Panc1 (cell line): ENCODE data around the gene CSTF3.

ENCODE experiments used
- CTCF ChIP-seq: fragments of 450-650 bp; IDR thresholded peaks from 2 replicates; pipeline ENCODE4 v1.5.1; 2017; ENCODE audit warnings: mild to moderate bottlenecking
- POLR2AphosphoS5 ChIP-seq: IDR thresholded peaks from 2 replicates; pipeline ENCODE4 v1.6.1; 2012; ENCODE audit warnings: mild to moderate bottlenecking, low read depth, low read length, moderate library complexity
- TCF7L2 ChIP-seq: IDR thresholded peaks from 2 replicates; pipeline ENCODE4 v1.6.1; 2011; ENCODE audit warnings: mild to moderate bottlenecking, low read depth, low read length, inconsistent platforms

- TF ChIP-seq CTCF (no peak), POLR2AphosphoS5 (no peak), TCF7L2 (no peak)
Measured at GRCh38 chr11:33040033-33040861, 121.0 kb downstream of the CSTF3 start.
